IMR-90 (cell line): Measurements from ENCODE around the gene SERINC3.

Source experiments
- FOS ChIP-seq: fragments of 150-350 bp; IDR thresholded peaks from 2 replicates; pipeline ENCODE4 v1.6.1; 2016; ENCODE audit warnings: low read depth, low read length
- MAZ ChIP-seq: IDR thresholded peaks from 2 replicates; pipeline ENCODE4 v1.6.1; 2012; ENCODE audit warnings: low read depth, mild to moderate bottlenecking, low read length, improper control_type of control experiment, moderate library complexity, borderline replicate concordance
- NFE2L2 ChIP-seq: fragments of 150-350 bp; IDR thresholded peaks from 2 replicates; pipeline ENCODE4 v1.6.1; 2016; ENCODE audit warnings: low read depth, mild to moderate bottlenecking, low read length
- POLR2A ChIP-seq: IDR thresholded peaks from 2 replicates; pipeline ENCODE4 v1.6.1; 2012; ENCODE audit warnings: mild to moderate bottlenecking, low read depth, low read length
- TF ChIP-seq, protein P1 (sequence below): conservative IDR thresholded peaks from 2 replicates; pipeline ENCODE4 v1.5.1; 2012; ENCODE audit warnings: mild to moderate bottlenecking, low read depth, low read length, improper control_type of control experiment
- TF ChIP-seq, protein P2 (sequence below): fragments of 150-350 bp; IDR thresholded peaks from 2 replicates; pipeline ENCODE4 v1.6.1; 2016; ENCODE audit warnings: low read depth, mild to moderate bottlenecking, low read length, moderate library complexity, borderline replicate concordance

DNA sequence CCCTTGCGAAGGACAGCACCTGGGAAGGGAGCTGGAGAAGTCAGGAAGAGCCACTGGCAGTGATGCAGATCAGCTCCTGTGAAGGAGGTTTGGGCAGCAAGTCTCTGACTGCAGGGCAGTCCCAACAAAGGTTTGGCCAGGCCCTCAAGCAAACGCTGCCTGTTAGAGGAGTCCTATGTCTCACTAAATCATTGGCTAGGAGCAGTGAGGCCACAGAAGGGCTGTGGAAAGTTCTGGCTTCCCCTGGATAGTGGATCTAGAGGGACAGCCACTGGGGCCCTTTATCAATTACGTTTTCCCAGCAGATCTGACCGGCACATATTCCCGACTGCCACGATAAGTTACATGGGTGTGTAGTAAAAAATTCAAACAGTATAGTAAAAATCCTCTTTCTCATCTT lies 43.7 kb downstream of the SERINC3 start:
- TF ChIP-seq POLR2A (no peak), MAZ (no peak), NFE2L2 (no peak), FOS (no peak)
- TF ChIP-seq, protein P1, sequence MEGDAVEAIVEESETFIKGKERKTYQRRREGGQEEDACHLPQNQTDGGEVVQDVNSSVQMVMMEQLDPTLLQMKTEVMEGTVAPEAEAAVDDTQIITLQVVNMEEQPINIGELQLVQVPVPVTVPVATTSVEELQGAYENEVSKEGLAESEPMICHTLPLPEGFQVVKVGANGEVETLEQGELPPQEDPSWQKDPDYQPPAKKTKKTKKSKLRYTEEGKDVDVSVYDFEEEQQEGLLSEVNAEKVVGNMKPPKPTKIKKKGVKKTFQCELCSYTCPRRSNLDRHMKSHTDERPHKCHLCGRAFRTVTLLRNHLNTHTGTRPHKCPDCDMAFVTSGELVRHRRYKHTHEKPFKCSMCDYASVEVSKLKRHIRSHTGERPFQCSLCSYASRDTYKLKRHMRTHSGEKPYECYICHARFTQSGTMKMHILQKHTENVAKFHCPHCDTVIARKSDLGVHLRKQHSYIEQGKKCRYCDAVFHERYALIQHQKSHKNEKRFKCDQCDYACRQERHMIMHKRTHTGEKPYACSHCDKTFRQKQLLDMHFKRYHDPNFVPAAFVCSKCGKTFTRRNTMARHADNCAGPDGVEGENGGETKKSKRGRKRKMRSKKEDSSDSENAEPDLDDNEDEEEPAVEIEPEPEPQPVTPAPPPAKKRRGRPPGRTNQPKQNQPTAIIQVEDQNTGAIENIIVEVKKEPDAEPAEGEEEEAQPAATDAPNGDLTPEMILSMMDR, result no peak
- TF ChIP-seq, protein P2, sequence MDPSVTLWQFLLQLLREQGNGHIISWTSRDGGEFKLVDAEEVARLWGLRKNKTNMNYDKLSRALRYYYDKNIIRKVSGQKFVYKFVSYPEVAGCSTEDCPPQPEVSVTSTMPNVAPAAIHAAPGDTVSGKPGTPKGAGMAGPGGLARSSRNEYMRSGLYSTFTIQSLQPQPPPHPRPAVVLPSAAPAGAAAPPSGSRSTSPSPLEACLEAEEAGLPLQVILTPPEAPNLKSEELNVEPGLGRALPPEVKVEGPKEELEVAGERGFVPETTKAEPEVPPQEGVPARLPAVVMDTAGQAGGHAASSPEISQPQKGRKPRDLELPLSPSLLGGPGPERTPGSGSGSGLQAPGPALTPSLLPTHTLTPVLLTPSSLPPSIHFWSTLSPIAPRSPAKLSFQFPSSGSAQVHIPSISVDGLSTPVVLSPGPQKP, result no peak
